G401.6 (cell line): ENCODE data around the gene CCN5.
A peak's percentile ranks its signal among the peaks of the same experiment; 100 is the strongest.
"Not testable (repeated sequence)": the region's sequence is repeated elsewhere in the genome, so short reads cannot be mapped to it uniquely, and the experiment has no call there.

ENCODE experiments used
- FAIRE-seq: peaks from 2 replicates; lab custom pipeline; 2012; peaks lifted over from hg19 to GRCh38; lab: Jason Lieb, UNC

CCN5 gene

DNA sequence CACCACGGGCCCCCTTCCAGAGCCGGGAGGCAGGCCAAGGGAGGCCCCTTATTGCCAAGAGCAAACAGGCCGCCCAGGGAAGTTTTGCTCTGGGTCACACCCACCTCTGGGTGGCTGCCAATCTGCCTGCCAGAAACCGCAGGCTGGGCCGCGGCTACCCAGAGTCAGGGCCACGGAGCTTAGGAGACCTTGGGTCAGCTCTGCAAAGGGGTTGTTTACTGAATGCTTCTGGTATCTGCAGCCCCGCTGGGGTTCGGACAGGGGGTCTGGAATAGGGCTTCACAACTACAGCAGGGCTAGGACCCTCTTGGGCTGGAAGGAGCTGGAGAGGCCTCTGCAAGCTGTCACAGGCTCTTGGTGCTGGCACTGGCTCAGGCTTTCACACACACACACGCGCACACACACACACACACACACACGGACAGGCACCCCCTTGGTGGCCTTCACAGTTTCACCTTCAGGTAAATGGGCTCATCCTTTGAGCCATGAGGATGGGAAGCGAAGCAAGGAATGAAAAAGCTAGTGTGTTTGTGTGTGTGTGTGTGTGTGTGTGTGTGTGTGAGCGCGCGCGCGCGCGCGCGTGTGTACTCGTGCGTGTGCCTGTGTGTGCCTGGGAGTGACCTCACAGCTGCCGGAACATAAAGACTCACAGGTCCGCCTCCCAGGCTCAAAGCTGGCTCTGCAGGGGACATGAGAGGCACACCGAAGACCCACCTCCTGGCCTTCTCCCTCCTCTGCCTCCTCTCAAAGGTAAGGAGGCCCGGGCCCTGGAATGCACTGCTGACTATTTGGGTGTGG, at the start of gene CCN5:
CCN5 (plus strand) TSS at position 669 of the 798 bp plus-strand sequence; CDS start at position 691, 22 bp downstream.
- FAIRE-seq = no peak

GRCh38 chr20:44666066-44666465, 49.1 kb upstream of the CCN5 start:
- no peak for FAIRE-seq

GRCh38 chr20:44670851-44671250, 44.3 kb upstream of the CCN5 start:
- not testable (repeated sequence) for FAIRE-seq

DNA sequence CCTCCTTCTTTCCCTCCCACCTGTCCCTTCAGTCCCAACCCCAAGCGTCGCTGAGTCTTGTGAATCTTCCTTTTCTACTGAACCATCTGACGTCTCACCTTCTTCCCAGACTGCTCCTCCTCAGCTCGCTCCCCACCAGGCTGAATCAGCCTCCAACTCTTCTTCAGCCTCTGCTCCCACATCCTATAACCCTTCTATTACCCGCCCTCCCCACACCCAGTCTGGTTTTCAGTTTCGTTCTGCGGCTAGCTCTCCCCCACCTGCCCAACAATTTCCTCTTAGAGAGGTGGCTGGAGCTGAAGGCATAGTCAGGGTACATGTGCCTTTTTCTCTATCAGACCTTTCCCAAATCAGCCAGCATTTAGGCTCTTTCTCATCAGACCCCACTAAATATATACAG, 43.6 kb upstream of the CCN5 start:
- FAIRE-seq = not testable (repeated sequence)

DNA sequence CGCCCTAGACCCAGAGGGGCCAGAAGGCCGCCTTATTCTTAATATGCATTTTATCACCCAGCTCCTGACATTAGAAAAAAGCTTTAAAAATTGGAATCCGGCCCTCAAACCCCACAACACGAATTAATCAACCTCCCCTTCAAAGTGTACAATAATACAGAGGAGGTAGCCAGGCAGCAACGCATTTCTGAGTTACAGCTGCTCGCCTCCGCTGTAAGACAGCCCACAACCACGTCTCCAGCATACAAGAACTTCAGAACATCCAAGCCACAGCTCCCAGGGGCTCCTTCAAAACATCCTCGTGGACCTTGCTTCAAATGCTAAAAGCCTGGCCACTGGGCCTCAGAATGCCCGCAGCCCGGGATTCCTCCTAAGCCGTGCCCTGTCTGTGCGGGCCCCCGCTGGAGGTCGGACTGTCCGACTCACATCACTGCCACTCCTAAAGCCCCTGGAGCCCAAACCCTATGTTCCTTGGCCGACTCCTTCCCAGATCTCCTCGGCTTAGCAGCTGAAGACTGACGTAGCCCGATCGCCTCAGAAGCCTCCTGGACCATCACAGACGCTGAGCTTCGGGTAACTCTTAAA, 42.8 kb upstream of the CCN5 start:
- not testable (repeated sequence) for FAIRE-seq

- FAIRE-seq = no peak
These were observed 36.9 kb upstream of the CCN5 start for GRCh38 chr20:44678242-44678641.

- no peak for FAIRE-seq
These were observed 36.1 kb upstream of the CCN5 start for GRCh38 chr20:44678990-44679611.

DNA sequence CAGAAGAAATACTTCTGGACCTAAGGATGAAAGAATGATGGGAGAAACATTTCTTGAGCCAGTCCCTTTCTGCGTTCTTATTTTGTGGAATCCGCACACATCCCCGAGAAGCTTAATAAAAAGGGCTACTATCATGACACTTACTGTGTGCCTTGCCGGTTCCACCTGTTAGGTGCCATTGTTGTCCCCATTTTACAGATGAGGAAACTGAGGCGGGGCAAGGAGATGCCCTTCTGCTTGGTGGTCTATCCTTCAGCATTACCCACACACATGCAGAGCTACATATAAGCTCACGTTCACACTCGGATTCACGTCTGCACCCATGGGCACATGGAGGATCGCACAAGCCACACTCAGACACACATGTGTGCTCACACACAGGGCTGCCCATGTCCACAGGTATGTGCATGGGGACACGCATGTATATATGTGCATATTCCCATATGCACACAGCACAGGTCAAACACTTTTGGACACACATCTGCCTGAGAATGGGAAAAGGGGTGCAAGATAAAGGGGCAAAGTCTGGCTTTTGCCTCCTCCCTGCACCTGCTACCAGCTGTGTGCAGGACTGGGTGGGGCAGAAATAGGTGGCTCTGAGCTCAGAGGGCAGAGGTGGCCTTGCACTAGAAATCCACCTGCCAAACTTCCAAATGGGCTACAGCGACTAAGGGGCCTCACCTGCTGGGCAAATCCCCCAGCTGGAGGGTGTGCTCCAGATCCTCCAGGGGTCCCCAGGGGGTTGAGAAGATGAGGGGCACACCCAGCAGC, 33.2 kb upstream of the CCN5 start:
- no peak for FAIRE-seq

GRCh38 chr20:44683263-44684046, 31.7 kb upstream of the CCN5 start:
- peak; percentile 60 for FAIRE-seq

DNA sequence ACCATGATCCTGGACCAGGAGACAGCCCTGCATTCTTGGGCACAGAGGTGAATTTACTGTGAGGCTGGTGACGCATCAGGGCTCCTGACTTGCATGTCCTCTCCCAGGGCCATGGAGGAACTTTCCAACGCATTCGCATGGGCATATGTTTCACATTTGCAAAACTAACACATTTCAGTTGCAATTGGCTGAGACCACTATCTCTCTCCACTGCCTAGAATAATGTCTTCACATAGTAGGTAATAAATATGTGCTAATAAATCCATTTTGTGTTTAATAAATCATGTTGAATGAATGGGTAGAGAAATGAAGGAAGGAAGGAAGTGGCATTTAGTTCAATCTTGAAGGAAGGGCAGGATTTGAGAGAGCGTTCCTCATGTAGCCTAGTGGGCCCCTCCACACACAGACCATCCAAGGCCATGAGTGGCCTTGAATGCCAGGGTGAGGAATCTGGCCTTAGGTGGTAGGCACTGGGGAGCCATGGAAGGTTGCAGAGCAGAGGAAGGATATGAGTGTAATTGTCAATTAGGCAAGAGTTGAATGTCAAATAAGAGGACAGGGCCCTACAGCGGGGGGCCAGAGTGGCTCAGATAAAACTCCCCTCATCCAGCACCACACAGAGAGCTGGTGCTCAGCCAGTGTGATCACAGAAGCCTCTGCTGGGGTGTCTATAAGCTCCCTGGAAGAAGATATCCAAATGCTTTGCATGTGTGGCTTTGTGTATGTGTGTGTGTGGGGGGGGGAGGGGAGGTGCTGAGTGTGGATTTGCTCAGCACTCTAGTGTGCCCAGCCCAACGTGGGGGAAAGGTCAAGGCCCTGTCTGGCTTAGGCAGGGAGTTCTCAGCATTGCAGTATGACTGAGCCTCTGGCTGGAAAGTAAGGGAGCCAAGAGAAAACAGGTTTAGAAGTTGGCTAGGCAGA, 30.9 kb upstream of the CCN5 start:
- FAIRE-seq = no peak

GRCh38 chr20:44686934-44687333, 28.2 kb upstream of the CCN5 start:
- FAIRE-seq = no peak

- no peak for FAIRE-seq
These were observed 27.0 kb upstream of the CCN5 start for GRCh38 chr20:44688053-44688625.

DNA sequence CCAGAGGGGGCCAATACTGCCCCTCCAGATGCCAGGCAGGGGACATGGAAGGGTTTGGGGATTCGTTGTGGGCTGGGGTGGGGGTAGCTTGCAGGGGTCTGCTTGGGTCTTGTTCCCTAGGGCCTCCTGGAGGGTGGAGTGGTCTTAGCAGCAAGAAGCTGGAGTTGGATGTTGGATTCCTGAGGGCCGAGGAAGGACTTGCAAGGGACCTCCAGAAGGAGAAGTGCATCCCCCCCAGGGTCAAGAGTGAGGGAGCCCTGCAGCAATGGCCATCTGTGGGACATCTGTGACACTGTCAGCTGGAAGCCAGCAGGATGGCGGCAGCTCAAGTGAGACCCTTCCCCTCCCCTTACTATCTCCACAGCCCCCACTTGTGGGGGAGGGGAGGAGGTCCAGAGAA, 25.4 kb upstream of the CCN5 start:
- no peak for FAIRE-seq

DNA sequence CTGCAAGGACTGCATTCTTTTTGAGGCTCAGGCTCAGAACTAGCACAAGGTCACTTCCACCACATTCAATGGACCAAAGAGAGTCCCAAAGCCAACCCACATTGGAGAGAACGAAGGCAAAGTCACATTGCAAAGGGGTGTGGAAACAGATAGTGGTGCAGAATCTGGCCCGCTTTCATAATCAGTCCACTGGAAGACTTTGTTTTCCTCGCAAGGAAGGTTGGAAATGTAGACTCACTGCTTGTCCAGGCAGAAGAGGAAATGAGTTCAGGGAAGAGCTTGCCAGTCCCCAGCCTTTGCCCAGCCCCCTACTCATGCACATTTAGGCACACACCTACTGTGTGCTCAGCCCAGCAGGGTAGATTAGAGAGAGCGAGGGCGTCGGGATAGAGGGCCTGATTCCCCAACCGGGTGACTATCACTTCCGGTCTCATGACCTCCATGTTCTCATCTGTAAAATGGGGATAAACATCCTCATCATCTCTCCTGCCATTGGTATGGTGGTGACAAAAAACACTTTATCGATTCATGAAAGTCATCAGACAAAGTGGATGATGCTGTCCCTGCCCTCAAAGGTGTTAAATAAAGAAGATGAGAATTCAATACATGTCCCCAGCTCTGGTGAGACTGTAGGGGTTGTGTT, 24.3 kb upstream of the CCN5 start:
- no peak for FAIRE-seq

DNA sequence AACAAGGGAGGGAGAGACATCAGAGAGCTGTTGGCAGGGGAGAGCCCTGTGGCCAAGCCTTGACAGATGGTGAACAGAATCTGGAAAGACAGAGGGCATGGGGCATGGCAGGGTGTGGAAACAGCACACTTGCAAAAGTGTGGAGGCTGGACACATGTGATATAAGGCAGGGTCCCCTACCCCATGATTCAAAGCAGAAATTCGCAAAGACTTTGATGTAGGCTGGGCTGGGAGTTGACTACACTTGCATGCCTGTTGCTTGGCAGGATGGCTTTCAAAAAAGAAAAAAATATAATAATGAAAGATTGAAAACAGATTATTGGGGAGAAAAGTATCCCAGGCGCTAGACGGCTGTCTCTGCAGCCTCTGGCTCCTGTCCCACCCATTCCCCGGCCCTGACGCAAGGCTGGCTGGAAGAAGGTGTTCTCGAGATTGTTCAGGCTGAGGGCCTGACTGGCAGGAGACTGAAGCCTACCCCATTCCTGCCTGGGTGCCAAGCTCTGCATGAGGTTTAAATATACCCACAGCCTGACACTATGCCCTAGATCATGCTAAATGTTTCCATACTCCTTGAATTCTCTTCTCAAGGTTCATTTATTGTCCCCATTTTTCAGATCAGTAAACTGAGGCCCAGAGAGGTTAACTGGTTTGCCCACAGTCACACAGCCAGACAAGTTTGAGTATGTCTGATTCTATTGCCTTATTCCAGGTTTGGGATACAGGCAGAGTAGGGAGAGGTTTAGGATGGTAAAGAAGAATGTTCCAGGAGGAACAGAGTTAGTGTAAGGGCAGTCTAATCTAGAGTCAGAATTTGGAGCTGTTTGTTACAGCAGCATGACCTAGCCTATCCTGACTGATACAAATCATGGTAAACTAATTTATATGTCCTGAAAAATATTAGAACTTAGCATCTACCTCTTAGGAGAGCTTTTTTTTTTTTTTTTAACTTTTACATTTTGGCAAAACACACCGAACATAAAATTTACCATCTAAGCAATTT, 23.4 kb upstream of the CCN5 start:
- FAIRE-seq = no peak

GRCh38 chr20:44692932-44693480, 22.2 kb upstream of the CCN5 start:
- FAIRE-seq = peak; percentile 98

DNA sequence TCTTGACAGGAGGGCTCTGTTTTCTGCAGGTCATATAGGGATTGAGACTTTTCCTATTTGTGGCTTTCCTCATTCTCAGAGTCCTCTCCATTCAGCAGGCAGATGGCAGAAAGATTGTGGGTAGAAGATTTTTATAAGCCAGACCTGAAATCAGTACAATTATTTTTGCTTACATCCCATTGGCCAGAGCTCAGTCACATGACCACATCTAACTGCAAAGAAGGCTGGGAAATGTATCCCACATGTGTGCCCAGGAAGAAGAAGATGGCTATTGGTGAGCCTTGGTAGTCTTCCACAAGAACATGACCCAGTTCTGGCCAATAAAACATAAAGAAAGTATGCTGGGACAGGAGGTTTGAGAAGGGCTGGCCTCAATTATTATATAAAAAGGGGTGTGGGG, 21.5 kb upstream of the CCN5 start:
- FAIRE-seq = no peak

- no peak for FAIRE-seq
These were observed 21.0 kb upstream of the CCN5 start for GRCh38 chr20:44694159-44694558.
